Spleen (tissue), 7 donors: ENCODE results near the gene CTNNA2.

ENCODE experiments used
- CTCF ChIP-seq, 11 experiments: fragments of 200-600 bp in 7 of 11; fragments of 450-650 bp in 4 of 11; sonication (generic) in 4 of 11; IDR thresholded peaks in 8 of 11; conservative IDR thresholded peaks in 3 of 11; 1 replicate in 7 of 11; 2 replicates in 4 of 11; pipeline versions ENCODE4 v1.4.0 to v1.8.0; 2016 to 2021; ENCODE audit warnings: antibody characterized with exemption in 11 of 11, inconsistent platforms in 4 of 11, mild to moderate bottlenecking in 1 of 11
- POLR2A ChIP-seq, 3 donors: fragments of 450-650 bp; IDR thresholded peaks; one replicate each; pipeline ENCODE4 v1.5.1; 2017; ENCODE audit warnings: antibody characterized with exemption in 3 of 3, mild to moderate bottlenecking in 1 of 3
- POLR2AphosphoS5 ChIP-seq, 3 donors: sonication (generic); formaldehyde crosslinking; IDR thresholded peaks; one replicate each; pipeline ENCODE4 v1.5.1; 2017; ENCODE audit warnings: antibody characterized with exemption in 3 of 3
- donor health status: DM: no; HTN: no; CAD: no; lungs with moderate emphysema.
- donor health status: DM: no; HTN: no; CAD: no.
- donor health status: DM: no; HTN: no; CAD: no.

GRCh38 chr2:80291656-80292055 lies 778.8 kb downstream of the CTNNA2 start:
- no peak for TF ChIP-seq CTCF (IDR thresholded peaks at IDR 0.05 in 8 of 11, conservative IDR thresholded peaks at IDR 0.05 in 3 of 11)
- TF ChIP-seq POLR2A (IDR thresholded peaks at IDR 0.05), result no peak
- no peak for TF ChIP-seq POLR2AphosphoS5 (IDR thresholded peaks at IDR 0.05)
